ENCODE data around the gene ZFAND3. TPM values are rescaled to one million over a fixed set of nuclear protein-coding genes. Genes with fewer than 3 reads are reported as not detected.

The ZFAND3 gene
- polyA plus RNA-seq, 2 of the 4 experiments (the other 2 are of a cell fraction), result 12.0 to 50.0 TPM

GRCh38 chr6:38105066-38105465 is 285.5 kb downstream of the ZFAND3 start:
- FAIRE-seq, result no peak
- CTCF ChIA-PET, result no interaction called here
- WGBS (ENCODE audit: missing lambda C conversion rate), result 96% methylated on average over 3 of the region's 3 CpGs

GRCh38 chr6:38107073-38107472 is 287.5 kb downstream of the ZFAND3 start:
- FAIRE-seq (no peak), DNase-seq (ENCODE audit: low read depth in 1 of 2, low spot score in 1 of 2) (no peak), ATAC-seq (no peak)
- H3K4me1 ChIP-seq, result no peaks in the 10 kb centered on the region
- WGBS (ENCODE audit: missing lambda C conversion rate), result 90% methylated on average over 1 of the region's 1 CpG
- ChIA-PET CTCF (no interaction called here), POLR2A (no interaction called here)
- H3K27ac ChIP-seq, result no peak overlapping the region
- H3K4me2 ChIP-seq, result no peak overlapping the region
- no peaks in the 10 kb centered on the region for H3K9me3 ChIP-seq
- no peak overlapping the region for H3K4me3 ChIP-seq
- TF ChIP-seq TP53 (CRISPR knock-in tag; IDR thresholded peaks at IDR 0.05), result no peak
- TF ChIP-seq HES2 (IDR thresholded peaks at IDR 0.05), result no peak
- TF ChIP-seq JUN (IDR thresholded peaks at IDR 0.05), result no peak

More at GRCh38 chr6:38105066-38105465, 285.5 kb downstream of the ZFAND3 start:
- ATAC-seq, result no peak
- Histone ChIP-seq H3K4me1 (no peaks in the 10 kb centered on the region), H3K4me3 (no peak overlapping the region), H3K27ac (no peak overlapping the region), H3K9me3 (no peaks in the 10 kb centered on the region), H3K4me2 (no peak overlapping the region)
- no peak for DNase-seq (ENCODE audit: low read depth in 1 of 2, low spot score in 1 of 2)
- POLR2A ChIA-PET, result no interaction called here
- TF ChIP-seq MAX (IDR thresholded peaks at IDR 0.05) (no peak), RNF2 (IDR thresholded peaks at IDR 0.05; ENCODE audit: borderline replicate concordance, low read depth) (no peak), FOXS1 (CRISPR knock-in tag; IDR thresholded peaks at IDR 0.05) (no peak), SMC3 (IDR thresholded peaks at IDR 0.05) (no peak), EHF (CRISPR knock-in tag; IDR thresholded peaks at IDR 0.05) (no peak), CEBPB (IDR thresholded peaks at IDR 0.05) (no peak), ZSCAN20 (CRISPR knock-in tag; IDR thresholded peaks at IDR 0.05) (no peak), POLR2A (IDR thresholded peaks at IDR 0.05; ENCODE audit: low read length) (no peak), ZNF302 (CRISPR knock-in tag; IDR thresholded peaks at IDR 0.05) (no peak), FOSL2 (IDR thresholded peaks at IDR 0.05) (no peak), FOSL2 (CRISPR knock-in tag; IDR thresholded peaks at IDR 0.05) (no peak), BCL3 (IDR thresholded peaks at IDR 0.05) (no peak), HOXB13 (CRISPR knock-in tag; IDR thresholded peaks at IDR 0.05; ENCODE audit: low read depth) (no peak)

GRCh38 chr6:38110481-38110971 is 291.0 kb downstream of the ZFAND3 start:
- POLR2A ChIA-PET, result no interaction called here
- H3K4me2 ChIP-seq, result no peak overlapping the region
- TF ChIP-seq ELK1 (IDR thresholded peaks at IDR 0.05; ENCODE audit: low read depth, low read length) (no peak), HMGXB4 (CRISPR knock-in tag; IDR thresholded peaks at IDR 0.05; ENCODE audit: borderline replicate concordance) (no peak)
- DNase-seq (ENCODE audit: low read depth in 1 of 2, low spot score in 1 of 2) (no peak), FAIRE-seq (no peak), ATAC-seq (no peak)
- no peaks in the 10 kb centered on the region for H3K4me1 ChIP-seq
- no peak overlapping the region for H3K4me3 ChIP-seq
- H3K27ac ChIP-seq, result no peak overlapping the region
- WGBS (ENCODE audit: missing lambda C conversion rate), result 89% methylated on average over 8 of the region's 8 CpGs
- H3K9me3 ChIP-seq, result no peaks in the 10 kb centered on the region
- CTCF ChIA-PET, result no interaction called here

Data from A549 (cell line).